GM12878 (cell line): ENCODE results near the gene ARAP2. TPM values are rescaled to one million over a fixed set of nuclear protein-coding genes. Genes with fewer than 3 reads are reported as not detected.

ENCODE experiments used
- ATAC-seq: fragments of 200-7000 bp; cut with Tn5 transposase; 3 replicates; pipeline ENCODE4 v1.9.1; 2020; ENCODE audit warnings: mild to moderate bottlenecking, moderate library complexity
- BruUV-seq: library from RNA; stranded (reverse); fragments of 400-500 nt; replicated peaks from 2 replicates; lab custom pipeline; 2021; lab: Mats Ljungman, UMichigan
- CTCF ChIA-PET: fragments of 300-600 bp; sonication (Branson Sonifier 250); formaldehyde crosslinking; extraction: SDS; loops from one replicate; lab custom pipeline; 2021; ENCODE audit warnings: inconsistent platforms; lab: Yijun Ruan, JAX
- POLR2A ChIA-PET: fragments of 350-600 bp; formaldehyde crosslinking; extraction: SDS; loops from one replicate; lab custom pipeline; 2021; ENCODE audit warnings: inconsistent platforms; lab: Charles Lee
- RAD21 ChIA-PET: fragments of 300-600 bp; sonication (Branson Sonifier 250); formaldehyde crosslinking; loops from one replicate; lab custom pipeline; 2023; ENCODE audit warnings: antibody characterized with exemption; ENCODE audit not compliant: unreplicated experiment; lab: Charles Lee
- SMC1A ChIA-PET: fragments of 300-600 bp; sonication (Branson Sonifier 250); formaldehyde crosslinking; loops from one replicate; lab custom pipeline; 2023; ENCODE audit not compliant: unreplicated experiment, uncharacterized antibody; lab: Charles Lee
- DNase-seq: peaks from one replicate; pipeline ENCODE4 v3.0.0-alpha.2; 2011; ENCODE audit warnings: low read depth, low spot score
- FAIRE-seq: peaks from 3 replicates; lab custom pipeline; 2011; peaks lifted over from hg19 to GRCh38; lab: Jason Lieb, UNC
- H2AFZ ChIP-seq: 2 replicates; pipeline ENCODE4 v1.6.0; 2011; ENCODE audit warnings: low read depth, low read length, control low read depth; ENCODE audit not compliant: control insufficient read depth
- H3K27ac ChIP-seq: 2 replicates; pipeline ENCODE4 v1.5.1; 2011; ENCODE audit warnings: control low read depth; ENCODE audit not compliant: control insufficient read depth, insufficient read depth
- H3K27me3 ChIP-seq, 2 experiments: replicated peaks in 1 of 2; 2 replicates each; pipeline versions ENCODE4 v1.6.0 to v1.6.1; 2011; ENCODE audit warnings: low read length in 1 of 2; ENCODE audit not compliant: control insufficient read depth in 2 of 2, insufficient read depth in 2 of 2
- H3K36me3 ChIP-seq, 2 experiments: 2 replicates each; pipeline ENCODE4 v1.5.1; 2011; ENCODE audit warnings: low read length in 1 of 2; ENCODE audit not compliant: control insufficient read depth in 2 of 2, insufficient read depth in 2 of 2
- H3K4me1 ChIP-seq: 2 replicates; pipeline ENCODE4 v1.6.1; 2011; ENCODE audit warnings: mild to moderate bottlenecking, low read length, moderate library complexity, mixed read lengths; ENCODE audit not compliant: control insufficient read depth, insufficient read depth
- H3K4me2 ChIP-seq: 2 replicates; pipeline ENCODE4 v1.6.0; 2011; ENCODE audit warnings: control low read depth; ENCODE audit not compliant: control insufficient read depth, insufficient read depth
- H3K4me3 ChIP-seq: fragments of 200-600 bp; sonication (generic); 2 replicates; pipeline ENCODE4 v1.5.1; 2016
- H3K79me2 ChIP-seq: 2 replicates; pipeline ENCODE4 v1.6.0; 2011; ENCODE audit warnings: low read length; ENCODE audit not compliant: control insufficient read depth, insufficient read depth
- H3K9ac ChIP-seq: 2 replicates; pipeline ENCODE4 v1.8.0; 2011; ENCODE audit warnings: low read length, control low read depth, mixed read lengths; ENCODE audit not compliant: control insufficient read depth, insufficient read depth
- H3K9me3 ChIP-seq: replicated peaks from 3 replicates; pipeline ENCODE4 v1.5.1; 2011; ENCODE audit warnings: mild to moderate bottlenecking, low read length; ENCODE audit not compliant: control insufficient read depth, insufficient read depth
- H4K20me1 ChIP-seq: 2 replicates; pipeline ENCODE4 v1.6.0; 2011; ENCODE audit not compliant: control insufficient read depth, insufficient read depth
- BCL11A ChIP-seq: IDR thresholded peaks from 2 replicates; pipeline ENCODE4 v1.6.1; 2011; ENCODE audit warnings: low read depth, low read length
- ETV6 ChIP-seq, 2 experiments: fragments of 450-650 bp in 1 of 2; IDR thresholded peaks in 1 of 2; conservative IDR thresholded peaks in 1 of 2; 2 replicates each; pipeline ENCODE4 v1.6.1; 2014; ENCODE audit warnings: antibody characterized with exemption in 1 of 2, borderline replicate concordance in 1 of 2, low read depth in 1 of 2, mild to moderate bottlenecking in 1 of 2, moderate library complexity in 1 of 2
- MEF2B ChIP-seq: fragments of 450-650 bp; IDR thresholded peaks from 2 replicates; pipeline ENCODE4 v1.6.1; 2018; ENCODE audit warnings: mild to moderate bottlenecking, moderate library complexity; ENCODE audit not compliant: partially characterized antibody, poor library complexity, severe bottlenecking
- MTA2 ChIP-seq: fragments of 450-650 bp; IDR thresholded peaks from 2 replicates; pipeline ENCODE4 v1.6.1; 2016; ENCODE audit warnings: low read depth, mild to moderate bottlenecking, moderate library complexity
- MXI1 ChIP-seq: fragments of 150-350 bp; IDR thresholded peaks from 2 replicates; pipeline ENCODE4 v1.6.1; 2011; ENCODE audit warnings: low read depth, mild to moderate bottlenecking, inconsistent platforms, low read length, improper control_type of control experiment
- RAD51 ChIP-seq: fragments of 450-650 bp; IDR thresholded peaks from 2 replicates; pipeline ENCODE4 v1.6.1; 2016; ENCODE audit warnings: moderate library complexity, mild to moderate bottlenecking, inconsistent platforms
- WGBS: methylation state at CpG from one replicate; pipeline ENCODE4 v1.1.6; 2016; ENCODE audit warnings: low lambda C conversion rate; ENCODE audit not compliant: insufficient replicate concordance, insufficient coverage; ENCODE audit errors: missing lambda C conversion rate; 5-methylcytosine and 5-hydroxymethylcytosine counted together
- in situ Hi-C: fragments of 300-500 bp; cut with MboI; formaldehyde crosslinking; loops from 9 replicates; pipeline ENCODE4 v1.14.3; 2018; ENCODE audit warnings: mixed read lengths
- intact Hi-C: fragments of 100-400 bp; cut with micrococcal nuclease; formaldehyde crosslinking; loops from one replicate; pipeline ENCODE4 v1.14.2; 2022; ENCODE audit not compliant: unreplicated experiment
- polyA plus RNA-seq, 11 experiments: library from polyadenylated mRNA; depleted of rRNA in 4 of 11; unstranded in 6 of 11; stranded (reverse) in 5 of 11; fragments of >200 nt; fragmentation: Nextera tagmentation in 4 of 11; fragmentation: Illumina TruSeq in 1 of 11; extraction: Ambion mirVana in 4 of 11; extraction: Trizol in 1 of 11; gene quantifications; 1 replicate in 1 of 11; 2 replicates in 10 of 11; pipeline versions ENCODE4 v1.2.1 to v1.2.3, GENCODE V29; 2011 to 2016; ENCODE audit warnings: inconsistent platforms in 2 of 11, missing spikeins in 2 of 11, low read depth in 1 of 11
- total RNA-seq, 4 experiments: library from RNA; depleted of rRNA in 3 of 4; stranded (reverse); fragments of >200 nt in 3 of 4; fragmentation: Illumina TruSeq in 1 of 4; extraction: Trizol in 1 of 4; gene quantifications; 2 replicates each; pipeline versions ENCODE4 v1.2.1 to v1.2.3, GENCODE V29; 2013 to 2021
- TF ChIP-seq, protein P1 (sequence below): IDR thresholded peaks from 2 replicates; pipeline ENCODE4 v1.6.1; 2011; ENCODE audit warnings: low read depth, mild to moderate bottlenecking, low read length, moderate library complexity, borderline replicate concordance; ENCODE audit errors: extremely low read depth
- TF ChIP-seq, protein P2 (sequence below): IDR thresholded peaks from 2 replicates; pipeline ENCODE4 v1.6.1; 2011; ENCODE audit warnings: borderline replicate concordance, low read depth, mild to moderate bottlenecking, moderate library complexity, mixed read lengths, low read length; ENCODE audit not compliant: insufficient read depth; ENCODE audit errors: extremely low read length

ARAP2 gene
- total and polyA plus RNA-seq, 10 of the 15 experiments (the other 5 are each of a cell fraction or from before 2014, with no cell fraction given), result 5.4 to 36.1 (median 12.2) TPM

DNA sequence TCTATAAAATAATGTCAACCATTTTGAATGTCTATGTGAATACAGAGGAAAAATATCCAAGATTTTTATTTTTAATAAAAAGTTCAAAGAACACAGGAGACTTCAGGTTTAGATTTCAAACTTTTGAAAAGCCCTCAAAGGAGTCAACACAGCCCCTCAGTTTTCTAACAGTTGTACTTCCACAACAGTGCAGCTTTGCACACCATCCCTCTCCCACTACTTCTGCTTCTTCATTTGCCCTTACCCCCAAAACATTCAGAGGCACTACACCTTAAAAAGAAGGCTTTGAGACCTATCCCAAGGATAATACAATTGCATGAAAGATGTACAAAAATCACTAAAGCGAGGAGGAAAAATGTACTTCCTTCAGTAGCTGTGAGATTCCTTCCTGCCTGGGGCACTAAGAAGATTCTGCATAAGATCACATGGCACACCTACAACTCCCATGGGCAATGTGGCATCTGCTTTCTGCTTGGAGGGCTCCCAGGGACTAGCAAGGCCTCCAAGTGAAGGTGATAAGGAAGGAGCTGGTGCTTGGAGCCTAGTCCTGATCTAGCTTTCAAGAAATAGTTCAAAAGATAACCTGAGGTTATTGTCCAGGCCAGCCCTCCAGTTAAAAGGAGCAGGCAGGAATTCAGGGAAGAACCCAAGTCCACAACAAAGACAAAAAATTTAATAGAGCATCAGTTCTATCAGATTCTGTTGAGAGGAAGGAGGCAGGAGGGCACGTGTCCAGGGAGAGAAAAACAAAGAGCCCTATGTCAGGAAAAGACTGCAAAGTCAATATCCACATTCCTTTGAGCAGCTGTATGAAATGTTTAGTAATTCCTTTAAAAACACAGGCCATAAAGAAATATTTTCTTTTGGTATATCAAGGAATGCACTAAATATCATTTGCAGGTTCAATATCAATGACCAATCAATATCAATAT lies 19.1 kb downstream of the ARAP2 start:
- Histone ChIP-seq H3K4me1 (no peaks in the 10 kb centered on the region), H3K9ac (no peak overlapping the region), H3K27me3 (no peaks in the 10 kb centered on the region), H3K27ac (no peak overlapping the region), H3K79me2 (peaks cover 43% of the 10 kb centered on the region), H4K20me1 (no peaks in the 10 kb centered on the region), H3K9me3 (no peaks in the 10 kb centered on the region; the same call in 1 of the 3 replicates), H2AFZ (peak overlapping the region; percentile 59), H3K4me2 (0 out of 2 replicates have a peak overlapping the region, but pooled peaks have one; percentile 22), H3K36me3 (no peaks in the 10 kb centered on the region; a peak in 1 of 4 replicates), H3K4me3 (peak overlapping the region; percentile 37; the same call in 1 of the 2 replicates)
- BruUV-seq, result no TSS peak
- in situ Hi-C loops, result no loop called here
- DNase-seq, result no peak
- intact Hi-C loops, result no loop called here
- ChIA-PET RAD21 (interaction anchor here (0.7 to 2.5 kb wide), 5 partner anchors 11 to 34 kb away, joined by 3 to 16 read pairs (median 3); partner anchors contain the start of gene ARAP2), SMC1A (interaction anchor here (0.7 to 2.5 kb wide), 12 partner anchors 11 to 178 kb away, joined by 3 to 16 read pairs (median 4); no protein-coding TSS in a partner anchor), POLR2A (interaction anchor here (1.1 to 2.0 kb wide), 2 partner anchors 15 to 17 kb away, joined by 4 to 10 read pairs; no protein-coding TSS in a partner anchor), CTCF (interaction anchor here (1.1 to 1.6 kb wide), 2 partner anchors 11 kb away, joined by 4 to 5 read pairs; no protein-coding TSS in a partner anchor)
- TF ChIP-seq MEF2B (peak; percentile 42), MTA2 (no peak), ETV6 (conservative IDR thresholded peaks at IDR 0.05 in 1 of 2, IDR thresholded peaks at IDR 0.05 in 1 of 2; ENCODE audit: borderline replicate concordance in 1 of 2, low read depth in 1 of 2) (no peak), BCL11A (no peak), RAD51 (0 out of 2 replicates have a peak, but pooled peaks have one; percentile 22), MXI1 (no peak)
- TF ChIP-seq, protein P1, sequence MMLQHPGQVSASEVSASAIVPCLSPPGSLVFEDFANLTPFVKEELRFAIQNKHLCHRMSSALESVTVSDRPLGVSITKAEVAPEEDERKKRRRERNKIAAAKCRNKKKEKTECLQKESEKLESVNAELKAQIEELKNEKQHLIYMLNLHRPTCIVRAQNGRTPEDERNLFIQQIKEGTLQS, result no peak
- TF ChIP-seq, protein P2, sequence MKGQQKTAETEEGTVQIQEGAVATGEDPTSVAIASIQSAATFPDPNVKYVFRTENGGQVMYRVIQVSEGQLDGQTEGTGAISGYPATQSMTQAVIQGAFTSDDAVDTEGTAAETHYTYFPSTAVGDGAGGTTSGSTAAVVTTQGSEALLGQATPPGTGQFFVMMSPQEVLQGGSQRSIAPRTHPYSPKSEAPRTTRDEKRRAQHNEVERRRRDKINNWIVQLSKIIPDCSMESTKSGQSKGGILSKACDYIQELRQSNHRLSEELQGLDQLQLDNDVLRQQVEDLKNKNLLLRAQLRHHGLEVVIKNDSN, result no peak
- no peak for FAIRE-seq
- 67% methylated on average over 2 of the region's 2 CpGs for WGBS
- ATAC-seq, result peak; percentile 62
